Fibroblast of skin of right biceps (primary cell): Measurements from ENCODE around the gene IVL.

Experiments used
- DNase-seq: peaks from one replicate; pipeline ENCODE4 v3.0.0-alpha.2; 2013

IVL gene

GRCh38 chr1:152954436-152954835, 46.1 kb downstream of the IVL start:
- no peak for DNase-seq

- no peak for DNase-seq
These were observed 49.2 kb downstream of the IVL start for GRCh38 chr1:152957561-152957960.

GRCh38 chr1:152959273-152959672, 50.9 kb downstream of the IVL start:
- no peak for DNase-seq

GRCh38 chr1:152959801-152960451, 51.6 kb downstream of the IVL start:
- DNase-seq, result no peak

GRCh38 chr1:152960452-152961044, 52.2 kb downstream of the IVL start:
- DNase-seq, result no peak
